Kidney epithelial cell (primary cell): Measurements from ENCODE around the gene TEX14. TPM values are rescaled to one million over a fixed set of nuclear protein-coding genes. Genes with fewer than 3 reads are reported as not detected.

Source experiments
- DNase-seq: peaks from one replicate; pipeline ENCODE4 v3.0.0-alpha.2; 2010; ENCODE audit warnings: low read depth
- H3K27me3 ChIP-seq: 2 replicates; pipeline ENCODE4 v1.6.0; 2011; ENCODE audit warnings: low read length; ENCODE audit not compliant: control insufficient read depth, insufficient read depth
- H3K36me3 ChIP-seq: 2 replicates; pipeline ENCODE4 v1.5.1; 2011; ENCODE audit warnings: low read length; ENCODE audit not compliant: control insufficient read depth, insufficient read depth
- H3K4me3 ChIP-seq: 2 replicates; pipeline ENCODE4 v1.5.1; 2011; ENCODE audit warnings: low read depth, mild to moderate bottlenecking, control low read depth, low read length
- total RNA-seq: library from RNA; depleted of rRNA; stranded (reverse); fragments of >200 nt; gene quantifications from 2 replicates; pipeline ENCODE4 v1.2.3, GENCODE V29; 2015
- TF ChIP-seq, protein P1 (sequence below): IDR thresholded peaks from 2 replicates; pipeline ENCODE4 v1.5.1; 2011; ENCODE audit warnings: mild to moderate bottlenecking, moderate library complexity, low read length, control low read depth, inconsistent platforms; ENCODE audit not compliant: insufficient read depth, poor library complexity, severe bottlenecking

The TEX14 gene
- total RNA-seq, 1 donor from 2014 or later: 0.04 TPM

DNA sequence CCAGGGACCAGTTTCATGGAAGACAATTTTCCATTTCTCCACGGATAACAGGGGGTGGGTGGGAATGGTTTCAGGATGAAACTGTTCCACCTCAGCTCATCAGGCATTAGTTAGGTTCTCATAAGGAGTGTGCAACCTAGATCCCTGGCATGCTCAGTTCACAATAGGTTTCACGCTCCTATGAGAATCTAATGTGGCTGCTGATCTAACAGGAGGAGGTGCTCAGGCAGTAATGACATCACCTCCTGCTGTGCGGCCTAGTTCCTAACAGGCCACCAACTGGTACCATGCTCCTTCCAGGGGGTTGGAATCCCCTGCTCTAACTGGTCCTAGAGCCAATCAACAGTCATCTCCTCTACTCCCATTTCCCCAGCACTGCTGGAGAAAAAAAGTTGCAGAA, 19.9 kb downstream of the TEX14 start:
- TF ChIP-seq, protein P1, sequence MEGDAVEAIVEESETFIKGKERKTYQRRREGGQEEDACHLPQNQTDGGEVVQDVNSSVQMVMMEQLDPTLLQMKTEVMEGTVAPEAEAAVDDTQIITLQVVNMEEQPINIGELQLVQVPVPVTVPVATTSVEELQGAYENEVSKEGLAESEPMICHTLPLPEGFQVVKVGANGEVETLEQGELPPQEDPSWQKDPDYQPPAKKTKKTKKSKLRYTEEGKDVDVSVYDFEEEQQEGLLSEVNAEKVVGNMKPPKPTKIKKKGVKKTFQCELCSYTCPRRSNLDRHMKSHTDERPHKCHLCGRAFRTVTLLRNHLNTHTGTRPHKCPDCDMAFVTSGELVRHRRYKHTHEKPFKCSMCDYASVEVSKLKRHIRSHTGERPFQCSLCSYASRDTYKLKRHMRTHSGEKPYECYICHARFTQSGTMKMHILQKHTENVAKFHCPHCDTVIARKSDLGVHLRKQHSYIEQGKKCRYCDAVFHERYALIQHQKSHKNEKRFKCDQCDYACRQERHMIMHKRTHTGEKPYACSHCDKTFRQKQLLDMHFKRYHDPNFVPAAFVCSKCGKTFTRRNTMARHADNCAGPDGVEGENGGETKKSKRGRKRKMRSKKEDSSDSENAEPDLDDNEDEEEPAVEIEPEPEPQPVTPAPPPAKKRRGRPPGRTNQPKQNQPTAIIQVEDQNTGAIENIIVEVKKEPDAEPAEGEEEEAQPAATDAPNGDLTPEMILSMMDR: no peak
- DNase-seq: no peak
- Histone ChIP-seq H3K4me3 (no peak overlapping the region), H3K36me3 (no peaks in the 10 kb centered on the region), H3K27me3 (no peaks in the 10 kb centered on the region)

DNA sequence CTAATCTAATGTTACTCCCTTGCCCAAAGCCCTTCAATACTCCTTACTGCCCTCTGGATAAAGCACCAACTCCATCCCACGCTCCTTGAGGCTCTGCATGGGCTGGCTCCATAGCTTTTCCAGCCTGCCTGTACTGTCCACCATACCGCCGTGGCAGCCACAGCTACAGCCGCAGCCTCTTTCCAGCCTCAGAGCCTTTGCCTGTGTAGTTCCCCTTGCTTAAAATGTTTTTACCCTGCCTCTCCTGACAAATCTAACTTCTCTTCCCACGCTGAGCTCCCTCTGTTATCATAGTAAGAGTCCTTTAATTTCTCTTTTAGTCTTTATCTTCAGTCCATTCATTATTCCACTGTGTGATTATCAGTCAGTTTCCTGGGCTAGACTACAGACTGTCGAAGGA, 22.0 kb downstream of the TEX14 start:
- Histone ChIP-seq H3K36me3 (no peaks in the 10 kb centered on the region), H3K27me3 (no peaks in the 10 kb centered on the region), H3K4me3 (no peak overlapping the region)
- TF ChIP-seq, protein P1: no peak
- DNase-seq: no peak

DNA sequence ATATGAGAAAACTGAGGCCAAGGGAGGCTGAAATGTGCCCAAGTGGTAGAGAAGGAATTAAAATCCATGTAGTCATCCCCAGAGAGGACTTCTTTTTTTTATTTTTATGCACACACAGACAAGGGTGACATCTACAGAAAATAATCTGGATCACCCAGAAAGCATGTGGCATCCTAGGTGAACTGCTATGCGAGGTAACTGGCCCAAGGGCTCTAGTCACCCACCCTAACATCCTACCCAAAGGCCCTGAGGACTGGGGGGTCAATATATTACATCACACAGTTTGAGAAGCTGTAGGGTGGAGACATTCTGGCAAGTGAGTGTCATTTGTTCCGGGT, 23.3 kb downstream of the TEX14 start:
- Histone ChIP-seq H3K36me3 (no peaks in the 10 kb centered on the region), H3K27me3 (no peaks in the 10 kb centered on the region), H3K4me3 (no peak overlapping the region)
- DNase-seq: no peak
- TF ChIP-seq, protein P1: no peak

DNA sequence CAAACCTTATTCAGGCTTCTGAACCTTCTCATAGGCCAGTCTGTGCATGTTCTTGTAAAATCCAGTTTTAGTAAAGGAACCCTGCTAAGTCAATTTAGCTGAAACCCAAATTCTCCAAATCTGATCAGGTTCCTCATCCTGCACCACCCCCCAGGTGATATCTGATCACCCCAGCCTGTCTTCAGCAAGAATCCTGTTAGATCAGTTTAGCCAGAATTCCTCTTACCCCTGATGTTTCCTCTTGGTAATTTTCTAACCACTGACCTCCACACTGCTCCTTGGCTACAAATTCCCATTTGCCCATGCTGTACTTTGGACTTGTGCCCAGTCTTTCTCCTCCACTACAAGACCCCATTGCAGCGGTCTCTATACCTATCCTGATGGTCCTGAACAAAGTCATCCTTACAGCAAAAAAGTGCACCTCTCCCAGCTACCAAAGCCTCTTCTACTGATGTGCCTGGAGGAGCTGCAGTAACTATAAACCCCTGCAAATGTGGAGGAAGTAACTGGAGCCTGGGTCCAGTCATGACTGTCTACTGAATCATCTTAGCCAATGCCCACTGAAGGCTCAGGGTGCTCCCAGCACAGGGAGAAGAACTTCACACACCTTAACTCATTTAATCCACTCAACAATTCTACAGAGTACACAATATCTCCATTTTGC, 23.8 kb downstream of the TEX14 start:
- TF ChIP-seq, protein P1: no peak
- Histone ChIP-seq H3K4me3 (no peak overlapping the region), H3K27me3 (no peaks in the 10 kb centered on the region), H3K36me3 (no peaks in the 10 kb centered on the region)
- no peak for DNase-seq

DNA sequence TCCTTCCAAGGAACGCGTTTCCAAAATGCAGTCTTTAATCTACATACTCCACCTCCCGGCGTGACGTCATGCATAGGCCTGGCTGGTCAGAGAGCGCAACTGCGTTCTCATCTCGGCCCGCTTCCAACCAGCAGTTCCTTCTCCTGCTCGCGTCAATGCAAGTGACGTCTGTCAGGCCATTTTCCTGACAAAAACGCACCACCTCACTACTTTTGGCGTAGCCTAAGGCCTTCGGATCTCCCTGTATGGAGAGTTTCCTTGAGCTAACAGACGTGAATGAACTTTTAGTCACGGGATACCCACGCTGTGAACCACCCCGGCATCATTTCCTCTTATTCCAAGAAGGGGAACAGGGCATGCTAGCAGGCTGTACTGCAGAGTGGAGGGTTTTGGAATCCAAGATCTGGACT, 25.0 kb downstream of the TEX14 start:
- TF ChIP-seq, protein P1: no peak
- Histone ChIP-seq H3K4me3 (no peak overlapping the region), H3K36me3 (no peaks in the 10 kb centered on the region), H3K27me3 (no peaks in the 10 kb centered on the region)
- no peak for DNase-seq
